Karpas-422 (cell line): ENCODE measurements around the gene PRDX4. TPM values are rescaled to one million over a fixed set of nuclear protein-coding genes. Genes with fewer than 3 reads are reported as not detected.

ENCODE experiments used
- DNase-seq: peaks from one replicate; pipeline ENCODE4 v3.0.0-alpha.2; 2015
- H2AFZ ChIP-seq: fragments of 200-600 bp; sonication (generic); 2 replicates; pipeline ENCODE4 v1.6.1; 2014; ENCODE audit warnings: antibody characterized with exemption, low read length, mixed read lengths
- H3K27ac ChIP-seq: fragments of 200-600 bp; sonication (generic); 2 replicates; pipeline ENCODE4 v1.5.1; 2014; ENCODE audit warnings: mild to moderate bottlenecking, low read length, moderate library complexity
- H3K27me3 ChIP-seq: fragments of 200-600 bp; sonication (generic); 2 replicates; pipeline ENCODE4 v1.6.1; 2014; ENCODE audit warnings: low read length, mixed read lengths
- H3K36me3 ChIP-seq: fragments of 200-600 bp; sonication (generic); 2 replicates; pipeline ENCODE4 v1.6.1; 2014; ENCODE audit warnings: low read length, mixed read lengths; ENCODE audit not compliant: insufficient read depth
- H3K4me1 ChIP-seq: fragments of 200-600 bp; sonication (generic); 2 replicates; pipeline ENCODE4 v1.6.1; 2014; ENCODE audit warnings: mild to moderate bottlenecking, low read length, mixed read lengths
- H3K4me2 ChIP-seq: fragments of 200-600 bp; sonication (generic); 2 replicates; pipeline ENCODE4 v1.6.1; 2014; ENCODE audit warnings: low read length, low read depth, mild to moderate bottlenecking; ENCODE audit not compliant: poor library complexity, severe bottlenecking
- H3K4me3 ChIP-seq: fragments of 200-600 bp; sonication (generic); 2 replicates; pipeline ENCODE4 v1.5.1; 2014; ENCODE audit warnings: mild to moderate bottlenecking, antibody characterized with exemption, low read length, mixed read lengths
- H3K79me2 ChIP-seq: fragments of 200-600 bp; sonication (generic); 2 replicates; pipeline ENCODE4 v1.6.1; 2014; ENCODE audit warnings: mild to moderate bottlenecking, low read length, mixed read lengths
- H3K9ac ChIP-seq: fragments of 200-600 bp; sonication (generic); 2 replicates; pipeline ENCODE4 v1.6.0; 2014; ENCODE audit warnings: low read length
- H3K9me2 ChIP-seq: fragments of 200-600 bp; sonication (generic), shearing (Covaris generic); replicated peaks from 2 replicates; pipeline ENCODE4 v1.6.0; 2014; ENCODE audit warnings: mild to moderate bottlenecking, low read length, moderate library complexity; ENCODE audit not compliant: insufficient read depth
- H3K9me3 ChIP-seq: fragments of 300-700, 200-600 bp; sonication (generic); 2 replicates; pipeline ENCODE4 v1.6.1; 2014; ENCODE audit warnings: low read length, mixed read lengths
- H4K20me1 ChIP-seq: fragments of 200-600 bp; sonication (generic); 2 replicates; pipeline ENCODE4 v1.6.1; 2014; ENCODE audit warnings: mild to moderate bottlenecking, antibody characterized with exemption, low read length, low read depth; ENCODE audit not compliant: insufficient read depth
- total RNA-seq: library from RNA; depleted of rRNA; stranded (reverse); fragments of >200 nt; shearing (Covaris generic); gene quantifications from 2 replicates; pipeline ENCODE4 v1.2.3, GENCODE V29; 2014; ENCODE audit warnings: low replicate concordance

The PRDX4 gene
- total RNA-seq, 1 experiment from 2014 or later = 64.6 TPM

GRCh38 chrX:23692166-23692565 is 24.9 kb downstream of the PRDX4 start:
- peaks cover 2% of the 10 kb centered on the region for H3K4me1 ChIP-seq
- H3K79me2 ChIP-seq = no peaks in the 10 kb centered on the region
- H3K27me3 ChIP-seq = no peaks in the 10 kb centered on the region
- no peak overlapping the region for H3K4me2 ChIP-seq
- no peak overlapping the region for H3K27ac ChIP-seq
- no peak overlapping the region for H3K4me3 ChIP-seq
- no peak for DNase-seq
- no peaks in the 10 kb centered on the region for H3K9me3 ChIP-seq
- H3K36me3 ChIP-seq = no peaks in the 10 kb centered on the region
- H4K20me1 ChIP-seq = no peaks in the 10 kb centered on the region
- H2AFZ ChIP-seq = no peak overlapping the region
- no peaks in the 10 kb centered on the region for H3K9me2 ChIP-seq
- H3K9ac ChIP-seq = no peak overlapping the region

- Histone ChIP-seq H2AFZ (no peak overlapping the region), H3K27ac (no peak overlapping the region), H3K9me2 (no peaks in the 10 kb centered on the region), H3K9me3 (no peaks in the 10 kb centered on the region), H3K4me3 (no peak overlapping the region), H3K4me2 (peak overlapping the region; percentile 60), H4K20me1 (no peaks in the 10 kb centered on the region), H3K4me1 (peaks cover 2% of the 10 kb centered on the region), H3K9ac (no peak overlapping the region), H3K79me2 (no peaks in the 10 kb centered on the region), H3K27me3 (no peaks in the 10 kb centered on the region), H3K36me3 (no peaks in the 10 kb centered on the region)
- peak; percentile 85 for DNase-seq
Measured at GRCh38 chrX:23694606-23695005, 27.3 kb downstream of the PRDX4 start.

- DNase-seq = peak; percentile 33
- no peak overlapping the region for H3K4me2 ChIP-seq
- no peaks in the 10 kb centered on the region for H3K9me3 ChIP-seq
- no peaks in the 10 kb centered on the region for H4K20me1 ChIP-seq
- H2AFZ ChIP-seq = no peak overlapping the region
- no peak overlapping the region for H3K4me3 ChIP-seq
- H3K79me2 ChIP-seq = no peaks in the 10 kb centered on the region
- no peak overlapping the region for H3K9ac ChIP-seq
- H3K36me3 ChIP-seq = peaks cover under 1% of the 10 kb centered on the region; the same call in 1 of the 2 replicates
- no peak overlapping the region for H3K27ac ChIP-seq
- no peaks in the 10 kb centered on the region for H3K9me2 ChIP-seq
- peaks cover 2% of the 10 kb centered on the region for H3K4me1 ChIP-seq
- no peaks in the 10 kb centered on the region for H3K27me3 ChIP-seq
Measured at GRCh38 chrX:23699636-23700194, 32.4 kb downstream of the PRDX4 start.

- peak; percentile 37 for DNase-seq
- H3K9ac ChIP-seq = no peak overlapping the region
- H3K9me2 ChIP-seq = no peaks in the 10 kb centered on the region
- no peak overlapping the region for H2AFZ ChIP-seq
- no peaks in the 10 kb centered on the region for H3K27me3 ChIP-seq
- no peaks in the 10 kb centered on the region for H3K4me1 ChIP-seq
- no peaks in the 10 kb centered on the region for H3K79me2 ChIP-seq
- no peak overlapping the region for H3K4me3 ChIP-seq
- no peak overlapping the region for H3K27ac ChIP-seq
- H3K4me2 ChIP-seq = no peak overlapping the region
- no peaks in the 10 kb centered on the region for H4K20me1 ChIP-seq
- peaks cover 8% of the 10 kb centered on the region; the same call in 1 of the 2 replicates for H3K36me3 ChIP-seq
- H3K9me3 ChIP-seq = no peaks in the 10 kb centered on the region
Measured at GRCh38 chrX:23704673-23705206, 37.4 kb downstream of the PRDX4 start.

DNA sequence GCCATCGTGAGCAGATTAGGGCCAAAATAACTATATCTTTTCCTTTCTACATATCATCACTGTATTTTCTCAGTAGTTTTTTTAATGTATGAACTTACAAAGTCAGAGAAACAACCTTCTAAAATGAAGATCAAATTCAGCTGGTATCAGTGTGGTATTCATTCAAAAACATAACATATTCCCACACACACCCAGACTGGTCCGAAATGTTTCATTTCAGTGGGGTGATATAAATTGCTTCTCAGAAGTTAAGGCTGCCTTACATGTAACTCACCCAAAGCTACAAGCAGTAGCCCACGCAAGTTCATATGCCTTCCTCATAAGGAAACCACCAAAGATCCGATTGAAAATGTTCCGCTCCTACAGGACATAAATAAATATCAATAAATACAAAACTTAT is 37.9 kb downstream of the PRDX4 start:
- Histone ChIP-seq H3K9me3 (no peaks in the 10 kb centered on the region), H3K79me2 (no peaks in the 10 kb centered on the region), H3K4me3 (no peak overlapping the region), H3K27ac (no peak overlapping the region), H3K36me3 (peaks cover 8% of the 10 kb centered on the region; the same call in 1 of the 2 replicates), H3K9me2 (no peaks in the 10 kb centered on the region), H3K27me3 (no peaks in the 10 kb centered on the region), H2AFZ (no peak overlapping the region), H3K9ac (no peak overlapping the region), H3K4me1 (no peaks in the 10 kb centered on the region), H3K4me2 (no peak overlapping the region), H4K20me1 (no peaks in the 10 kb centered on the region)
- DNase-seq = no peak

GRCh38 chrX:23720117-23720677 is 52.9 kb downstream of the PRDX4 start:
- no peaks in the 10 kb centered on the region for H3K4me1 ChIP-seq
- no peak overlapping the region for H3K4me3 ChIP-seq
- no peak overlapping the region for H2AFZ ChIP-seq
- no peaks in the 10 kb centered on the region for H3K9me3 ChIP-seq
- H3K9me2 ChIP-seq = no peaks in the 10 kb centered on the region
- DNase-seq = no peak
- H3K9ac ChIP-seq = no peak overlapping the region
- peaks cover 4% of the 10 kb centered on the region; the same call in 1 of the 2 replicates for H3K36me3 ChIP-seq
- no peaks in the 10 kb centered on the region for H3K27me3 ChIP-seq
- no peak overlapping the region for H3K4me2 ChIP-seq
- H3K27ac ChIP-seq = no peak overlapping the region
- H4K20me1 ChIP-seq = no peaks in the 10 kb centered on the region
- H3K79me2 ChIP-seq = no peaks in the 10 kb centered on the region

- DNase-seq = no peak
- H3K4me2 ChIP-seq = no peak overlapping the region
- peaks cover 4% of the 10 kb centered on the region; the same call in 1 of the 2 replicates for H3K36me3 ChIP-seq
- no peak overlapping the region for H2AFZ ChIP-seq
- no peak overlapping the region for H3K27ac ChIP-seq
- H3K9ac ChIP-seq = no peak overlapping the region
- H3K9me2 ChIP-seq = no peaks in the 10 kb centered on the region
- H3K4me3 ChIP-seq = no peak overlapping the region
- no peaks in the 10 kb centered on the region for H3K27me3 ChIP-seq
- no peaks in the 10 kb centered on the region for H3K79me2 ChIP-seq
- H3K9me3 ChIP-seq = no peaks in the 10 kb centered on the region
- no peaks in the 10 kb centered on the region for H4K20me1 ChIP-seq
- no peaks in the 10 kb centered on the region for H3K4me1 ChIP-seq
Measured at GRCh38 chrX:23726191-23726590, 58.9 kb downstream of the PRDX4 start.

GRCh38 chrX:23727206-23727605 is 59.9 kb downstream of the PRDX4 start:
- DNase-seq = no peak
- Histone ChIP-seq H3K4me1 (no peaks in the 10 kb centered on the region), H3K79me2 (no peaks in the 10 kb centered on the region), H3K9me2 (no peaks in the 10 kb centered on the region), H3K4me2 (no peak overlapping the region), H3K36me3 (no peaks in the 10 kb centered on the region), H3K27me3 (no peaks in the 10 kb centered on the region), H4K20me1 (no peaks in the 10 kb centered on the region), H3K27ac (no peak overlapping the region), H3K9ac (no peak overlapping the region), H3K4me3 (no peak overlapping the region), H2AFZ (no peak overlapping the region), H3K9me3 (no peaks in the 10 kb centered on the region)
